Measurements from ENCODE around the gene RNF207.

RNF207 gene

DNA sequence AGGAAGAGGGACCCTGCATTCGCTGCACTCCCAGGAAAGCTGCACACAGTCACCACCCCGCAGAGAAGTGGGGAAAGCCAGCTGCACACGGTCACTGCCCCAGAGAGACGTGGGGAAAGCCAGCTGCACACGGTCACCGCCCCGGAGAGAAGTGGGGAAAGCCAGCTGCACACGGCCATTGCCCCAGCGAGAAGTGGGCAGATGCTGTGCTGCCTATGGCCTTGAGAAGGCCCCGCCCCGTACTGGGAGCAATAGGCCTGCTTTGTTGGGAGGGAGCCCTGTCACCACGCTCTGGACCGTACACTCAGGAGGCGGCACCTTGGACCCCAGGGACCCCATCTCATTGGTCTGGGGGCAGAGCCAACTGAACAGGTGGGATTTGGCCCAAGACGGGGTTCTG lies 59.2 kb downstream of the RNF207 start:
- DNase-seq (ENCODE audit: extremely low read depth in 1 of 2, low read depth in 1 of 2): no peak

- no peak for DNase-seq (ENCODE audit: extremely low read depth in 1 of 2, low read depth in 1 of 2)
These were observed 60.7 kb downstream of the RNF207 start for GRCh38 chr1:6266641-6267040.

- DNase-seq (ENCODE audit: extremely low read depth in 1 of 2, low read depth in 1 of 2): no peak
These were observed 61.9 kb downstream of the RNF207 start for GRCh38 chr1:6267686-6268322.

- no peak for DNase-seq (ENCODE audit: extremely low read depth in 1 of 2, low read depth in 1 of 2)
These were observed 62.5 kb downstream of the RNF207 start for GRCh38 chr1:6268415-6268814.

- no peak for DNase-seq (ENCODE audit: extremely low read depth in 1 of 2, low read depth in 1 of 2)
These were observed 63.4 kb downstream of the RNF207 start for GRCh38 chr1:6269296-6269695.

DNA sequence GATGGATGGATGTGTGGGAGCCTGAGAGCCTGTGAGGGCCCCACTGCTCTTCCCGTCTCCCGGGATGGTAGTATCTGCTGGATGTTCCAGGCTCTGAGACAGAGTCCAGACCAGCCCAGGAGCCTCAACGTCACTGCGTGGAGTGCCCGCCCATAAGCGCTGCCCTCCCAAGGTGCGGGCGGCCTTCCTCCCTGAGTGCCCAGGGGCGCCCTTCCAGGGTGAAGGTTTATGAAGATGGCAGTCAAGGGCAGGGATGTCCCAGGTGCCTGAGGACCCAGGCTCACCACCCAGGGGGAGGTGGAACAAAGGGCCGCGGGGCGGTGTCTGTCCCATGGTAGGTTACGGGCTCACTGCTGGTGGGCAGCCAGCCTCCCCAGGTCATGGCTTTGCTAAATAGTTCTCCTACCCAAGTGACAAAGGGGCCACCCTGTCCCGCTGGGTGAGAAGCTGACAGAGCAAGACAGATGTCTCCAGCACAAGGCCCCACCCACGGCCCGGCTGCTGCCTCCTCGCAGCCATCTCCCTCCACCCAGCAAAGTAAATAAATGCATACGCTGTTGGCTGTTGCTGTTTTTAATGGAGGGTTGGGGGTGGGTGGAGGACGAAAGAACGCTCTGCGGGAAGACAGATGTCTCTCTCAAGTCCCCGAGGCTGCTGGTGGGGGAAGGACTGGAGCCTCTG lies 63.9 kb downstream of the RNF207 start:
- DNase-seq (ENCODE audit: extremely low read depth in 1 of 2, low read depth in 1 of 2): no peak

GRCh38 chr1:6270401-6270800 lies 64.5 kb downstream of the RNF207 start:
- DNase-seq (ENCODE audit: extremely low read depth in 1 of 2, low read depth in 1 of 2): no peak

All from stimulated activated CD8-positive, alpha-beta memory T cell treated with anti-CD3 and anti-CD28 coated beads, Interleukin-7, amount 100 ng/mL, for 48 hours (primary cell).